ENCODE measurements around the gene KLHL28.
"Not testable (repeated sequence)": the region's sequence is repeated elsewhere in the genome, so short reads cannot be mapped to it uniquely, and the experiment has no call there.

Gene KLHL28

DNA sequence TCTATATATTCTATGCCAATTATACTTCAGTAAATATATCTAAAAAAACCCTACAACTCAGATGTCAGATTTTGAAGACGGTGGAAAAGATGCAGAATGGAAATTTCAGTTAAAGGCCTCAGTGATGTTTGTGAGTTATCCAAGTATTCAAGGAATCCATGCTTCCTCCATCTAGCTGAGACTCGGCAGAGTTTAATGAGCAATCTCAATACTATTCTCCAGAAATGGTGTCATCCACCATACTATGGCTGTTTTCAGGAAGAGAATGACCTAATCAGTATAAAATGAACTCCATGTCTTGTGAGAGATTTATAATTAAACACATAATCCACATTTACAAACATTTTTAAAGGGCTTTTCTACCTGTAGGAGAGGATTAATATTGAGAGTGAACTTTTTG, 66.0 kb downstream of the KLHL28 start:
- DNase-seq, result no peak

GRCh38 chr14:44893535-44893934, 68.2 kb downstream of the KLHL28 start:
- no peak for DNase-seq

- not testable (repeated sequence) for DNase-seq
These were observed 69.9 kb downstream of the KLHL28 start for GRCh38 chr14:44891726-44892372.

DNA sequence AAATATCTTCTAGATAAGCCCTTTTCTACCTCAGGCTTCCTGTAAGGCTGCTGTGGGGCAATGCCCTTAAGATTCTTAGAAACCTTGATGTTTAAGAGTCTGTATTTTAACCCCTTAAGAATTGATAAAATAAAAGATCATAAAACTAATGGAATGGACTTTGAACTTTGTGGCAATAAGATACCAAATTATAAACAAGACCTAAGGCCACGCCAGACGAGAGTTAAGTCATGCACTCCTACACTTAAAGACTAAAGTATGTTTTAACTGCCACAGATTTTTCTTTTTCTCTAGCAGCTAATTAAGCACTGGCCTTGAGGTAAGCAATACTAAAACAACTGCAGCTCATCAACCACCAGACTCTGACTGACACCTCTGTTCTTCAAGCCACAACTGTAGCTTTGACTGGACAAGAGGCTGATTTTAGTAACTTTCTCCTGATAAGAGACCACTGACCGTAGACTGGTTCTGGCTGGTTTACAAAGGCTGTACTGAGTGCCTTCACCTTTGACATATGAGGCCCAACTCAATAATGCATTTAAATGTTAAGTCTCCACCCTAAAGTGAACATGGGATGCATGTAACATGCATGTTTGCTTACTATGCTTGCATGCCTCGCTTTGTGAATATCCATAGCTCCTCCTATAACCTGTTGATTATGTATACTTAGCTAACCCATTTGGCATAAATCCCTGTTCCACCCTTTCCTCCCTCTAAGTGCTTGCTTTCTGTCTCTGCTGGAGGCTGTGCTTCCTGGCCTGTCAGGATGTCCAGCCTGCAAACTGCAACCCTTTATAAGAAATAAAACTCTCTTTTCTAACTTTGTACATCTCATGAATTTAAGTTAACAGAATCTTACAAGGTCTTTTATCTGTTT, 71.9 kb downstream of the KLHL28 start:
- DNase-seq, result no peak

- DNase-seq, result no peak
These were observed 74.2 kb downstream of the KLHL28 start for GRCh38 chr14:44887596-44887955.

DNA sequence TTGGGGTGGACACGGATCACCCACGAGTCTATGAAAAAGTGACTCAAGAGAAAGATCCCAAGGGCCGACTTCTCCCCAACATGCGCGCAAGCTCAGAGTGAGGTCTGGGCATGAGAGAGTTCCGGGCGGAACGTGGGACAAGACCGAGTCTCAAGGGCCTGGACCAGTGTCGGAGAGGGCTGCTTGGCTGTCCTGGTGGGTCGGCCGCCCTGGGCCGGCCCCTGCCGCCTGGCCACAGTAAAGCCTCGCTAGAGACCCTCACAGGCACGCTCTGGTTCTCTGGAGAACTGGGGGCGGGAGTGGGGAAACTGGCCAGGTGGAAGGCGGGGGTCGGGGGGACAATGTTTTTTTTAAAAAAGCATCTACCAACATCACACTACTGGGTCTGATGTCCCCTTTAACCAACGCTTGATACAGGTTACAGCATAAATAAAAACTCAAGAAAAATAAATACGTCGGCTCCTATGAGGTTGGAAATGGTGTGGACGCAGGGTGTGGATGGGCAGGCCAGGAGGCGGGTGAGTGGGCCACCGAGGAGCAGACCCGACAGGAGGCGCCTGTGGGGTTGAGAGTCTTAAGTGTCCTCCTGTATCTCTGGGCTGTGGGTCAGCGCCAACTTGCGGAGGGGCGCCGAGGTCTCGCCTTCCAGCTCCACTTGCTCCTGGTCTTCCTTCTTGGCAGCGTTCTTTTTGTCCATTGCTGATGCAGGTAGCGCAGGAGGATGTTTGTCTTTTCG, 74.7 kb downstream of the KLHL28 start:
- DNase-seq, result no peak

DNA sequence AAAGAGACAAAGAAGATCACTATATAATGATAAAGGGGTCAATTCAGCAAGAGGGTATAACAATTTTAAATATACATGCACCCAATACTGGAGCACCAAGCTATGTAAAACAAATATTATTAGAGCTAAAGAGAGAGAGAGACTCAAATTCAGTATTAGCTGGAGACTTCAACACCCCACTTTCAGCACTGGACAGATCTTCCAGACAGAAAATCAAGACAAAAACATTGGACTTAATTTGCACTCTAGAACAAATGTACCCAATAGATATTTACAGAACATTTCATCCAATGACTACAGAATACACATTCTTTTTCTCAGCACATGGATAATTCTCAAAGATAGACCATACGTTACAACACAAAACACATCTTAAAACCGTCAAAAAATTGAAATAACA, 81.0 kb downstream of the KLHL28 start:
- DNase-seq, result no peak
